Retinal pigment epithelial cell (primary cell): ENCODE measurements around the gene FAM3C.

ENCODE experiments used
- DNase-seq: peaks from one replicate; pipeline ENCODE4 v3.0.0-alpha.2; 2010; ENCODE audit warnings: low read depth
- H3K4me3 ChIP-seq: 2 replicates; pipeline ENCODE4 v1.5.1; 2011; ENCODE audit warnings: mild to moderate bottlenecking, low read length, control low read depth, moderate library complexity
- CTCF ChIP-seq: conservative IDR thresholded peaks from 2 replicates; pipeline ENCODE4 v1.5.1; 2011; ENCODE audit warnings: low read depth, low read length, control low read depth, inconsistent platforms

Gene FAM3C

GRCh38 chr7:121420976-121421375 is 24.9 kb upstream of the FAM3C start:
- TF ChIP-seq CTCF = no peak
- no peak for DNase-seq
- H3K4me3 ChIP-seq = no peak overlapping the region

GRCh38 chr7:121419201-121420148 is 23.4 kb upstream of the FAM3C start:
- no peak overlapping the region for H3K4me3 ChIP-seq
- no peak for TF ChIP-seq CTCF
- DNase-seq = no peak

GRCh38 chr7:121416533-121416932 is 20.4 kb upstream of the FAM3C start:
- DNase-seq = no peak
- H3K4me3 ChIP-seq = no peak overlapping the region
- TF ChIP-seq CTCF = no peak

- no peak for DNase-seq
- TF ChIP-seq CTCF = no peak
- no peak overlapping the region for H3K4me3 ChIP-seq
Observed at GRCh38 chr7:121414436-121414835, 18.3 kb upstream of the FAM3C start.

- no peak for TF ChIP-seq CTCF
- DNase-seq = no peak
- H3K4me3 ChIP-seq = no peak overlapping the region
Observed at GRCh38 chr7:121411597-121411979, 15.5 kb upstream of the FAM3C start.

GRCh38 chr7:121410829-121411596 is 14.9 kb upstream of the FAM3C start:
- DNase-seq = no peak
- no peak for TF ChIP-seq CTCF

More at GRCh38 chr7:121410829-121411596, 14.9 kb upstream of the FAM3C start:
- H3K4me3 ChIP-seq = no peak overlapping the region
